AG04449 (cell line): ENCODE measurements around the gene ADCY7.

Experiments
- CTCF ChIA-PET: fragments of 350-600 bp; formaldehyde crosslinking; extraction: SDS; loops from one replicate; lab custom pipeline; 2021; ENCODE audit warnings: antibody characterized with exemption; lab: Yijun Ruan, JAX
- POLR2A ChIA-PET: fragments of 400-600, 350-600 bp; formaldehyde crosslinking; extraction: SDS; loops from one replicate; lab custom pipeline; 2020; ENCODE audit warnings: antibody characterized with exemption, inconsistent platforms; lab: Yijun Ruan, JAX
- DNase-seq: peaks from one replicate; pipeline ENCODE4 v3.0.0-alpha.2; 2010; ENCODE audit warnings: low read depth, low spot score
- H3K4me3 ChIP-seq: 2 replicates; pipeline ENCODE4 v1.5.1; 2011; ENCODE audit warnings: low read depth, mild to moderate bottlenecking, control low read depth, low read length
- TF ChIP-seq, protein P1 (sequence below): IDR thresholded peaks from one replicate; pipeline ENCODE4 v1.5.1; 2011; ENCODE audit warnings: mild to moderate bottlenecking, moderate library complexity, low read length, control low read depth, inconsistent platforms; ENCODE audit not compliant: insufficient read depth; ENCODE audit errors: missing control alignments

Gene ADCY7

DNA sequence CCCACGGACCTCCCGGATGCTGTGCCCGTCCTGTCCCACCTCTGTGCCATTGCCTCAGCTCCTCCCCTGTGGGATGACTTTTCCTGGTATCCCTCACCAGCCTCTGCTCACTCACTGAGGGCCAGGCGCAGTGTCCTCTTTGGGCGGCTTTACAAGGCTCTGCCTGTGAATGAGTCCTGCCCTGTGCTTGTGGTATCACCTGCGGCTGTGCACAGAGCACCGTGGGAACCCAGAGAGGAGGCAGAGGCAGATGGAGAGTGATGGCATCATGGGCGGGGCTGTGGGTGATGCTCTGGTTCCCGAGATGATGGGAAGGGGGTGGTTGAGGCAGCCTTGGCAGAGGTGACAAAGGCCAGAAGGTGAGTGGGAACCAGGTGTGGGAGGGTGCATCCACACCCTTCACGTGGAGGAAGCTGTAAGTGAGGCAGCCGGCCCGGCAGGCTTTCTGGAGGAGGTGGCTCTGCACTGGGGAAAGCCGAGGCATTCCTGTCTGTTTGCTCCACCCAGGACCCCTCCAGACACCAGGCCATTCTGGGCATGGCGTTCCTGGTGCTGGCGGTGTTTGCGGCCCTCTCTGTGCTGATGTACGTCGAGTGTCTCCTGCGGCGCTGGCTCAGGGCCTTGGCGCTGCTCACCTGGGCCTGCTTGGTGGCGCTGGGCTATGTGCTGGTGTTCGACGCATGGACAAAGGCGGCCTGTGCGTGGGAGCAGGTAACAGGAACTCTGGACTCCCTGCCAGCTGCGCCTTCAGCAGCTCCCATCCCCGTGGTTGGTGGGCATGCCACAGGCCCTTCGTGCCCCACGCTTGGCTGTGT lies 23.8 kb downstream of the ADCY7 start:
- no peak overlapping the region for H3K4me3 ChIP-seq
- no peak for DNase-seq
- ChIA-PET CTCF (interaction anchor here (0.9 kb wide), 1 partner anchor 265 kb away, joined by 4 read pairs; the partner anchor contains the start of gene CNEP1R1), POLR2A (no interaction called here)
- TF ChIP-seq, protein P1, sequence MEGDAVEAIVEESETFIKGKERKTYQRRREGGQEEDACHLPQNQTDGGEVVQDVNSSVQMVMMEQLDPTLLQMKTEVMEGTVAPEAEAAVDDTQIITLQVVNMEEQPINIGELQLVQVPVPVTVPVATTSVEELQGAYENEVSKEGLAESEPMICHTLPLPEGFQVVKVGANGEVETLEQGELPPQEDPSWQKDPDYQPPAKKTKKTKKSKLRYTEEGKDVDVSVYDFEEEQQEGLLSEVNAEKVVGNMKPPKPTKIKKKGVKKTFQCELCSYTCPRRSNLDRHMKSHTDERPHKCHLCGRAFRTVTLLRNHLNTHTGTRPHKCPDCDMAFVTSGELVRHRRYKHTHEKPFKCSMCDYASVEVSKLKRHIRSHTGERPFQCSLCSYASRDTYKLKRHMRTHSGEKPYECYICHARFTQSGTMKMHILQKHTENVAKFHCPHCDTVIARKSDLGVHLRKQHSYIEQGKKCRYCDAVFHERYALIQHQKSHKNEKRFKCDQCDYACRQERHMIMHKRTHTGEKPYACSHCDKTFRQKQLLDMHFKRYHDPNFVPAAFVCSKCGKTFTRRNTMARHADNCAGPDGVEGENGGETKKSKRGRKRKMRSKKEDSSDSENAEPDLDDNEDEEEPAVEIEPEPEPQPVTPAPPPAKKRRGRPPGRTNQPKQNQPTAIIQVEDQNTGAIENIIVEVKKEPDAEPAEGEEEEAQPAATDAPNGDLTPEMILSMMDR = no peak

DNA sequence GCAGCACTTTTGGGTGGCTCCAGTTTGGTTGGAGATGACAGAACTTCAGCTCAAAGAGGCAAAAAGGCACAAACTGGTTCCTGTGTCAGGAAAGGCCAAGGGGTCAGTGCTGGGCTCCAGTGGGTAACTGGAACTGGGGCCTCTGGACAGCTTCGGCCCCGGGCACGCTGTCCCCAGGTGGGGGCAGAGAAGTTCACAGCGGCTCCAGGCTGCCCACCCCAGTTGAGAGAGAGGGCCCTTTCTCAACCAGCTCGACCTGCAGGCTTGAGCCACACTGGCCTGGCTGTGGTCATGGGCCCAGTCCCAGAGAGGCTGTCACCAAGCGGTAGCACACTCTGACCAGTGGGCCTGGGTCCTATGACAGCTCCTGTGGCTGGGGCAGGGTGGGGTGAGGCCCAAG lies 24.5 kb downstream of the ADCY7 start:
- no peak for DNase-seq
- no peak overlapping the region for H3K4me3 ChIP-seq
- ChIA-PET POLR2A (no interaction called here), CTCF (interaction anchor here (0.9 kb wide), 1 partner anchor 266 kb away, joined by 4 read pairs; the partner anchor contains the start of gene CNEP1R1)
- TF ChIP-seq, protein P1 = no peak

DNA sequence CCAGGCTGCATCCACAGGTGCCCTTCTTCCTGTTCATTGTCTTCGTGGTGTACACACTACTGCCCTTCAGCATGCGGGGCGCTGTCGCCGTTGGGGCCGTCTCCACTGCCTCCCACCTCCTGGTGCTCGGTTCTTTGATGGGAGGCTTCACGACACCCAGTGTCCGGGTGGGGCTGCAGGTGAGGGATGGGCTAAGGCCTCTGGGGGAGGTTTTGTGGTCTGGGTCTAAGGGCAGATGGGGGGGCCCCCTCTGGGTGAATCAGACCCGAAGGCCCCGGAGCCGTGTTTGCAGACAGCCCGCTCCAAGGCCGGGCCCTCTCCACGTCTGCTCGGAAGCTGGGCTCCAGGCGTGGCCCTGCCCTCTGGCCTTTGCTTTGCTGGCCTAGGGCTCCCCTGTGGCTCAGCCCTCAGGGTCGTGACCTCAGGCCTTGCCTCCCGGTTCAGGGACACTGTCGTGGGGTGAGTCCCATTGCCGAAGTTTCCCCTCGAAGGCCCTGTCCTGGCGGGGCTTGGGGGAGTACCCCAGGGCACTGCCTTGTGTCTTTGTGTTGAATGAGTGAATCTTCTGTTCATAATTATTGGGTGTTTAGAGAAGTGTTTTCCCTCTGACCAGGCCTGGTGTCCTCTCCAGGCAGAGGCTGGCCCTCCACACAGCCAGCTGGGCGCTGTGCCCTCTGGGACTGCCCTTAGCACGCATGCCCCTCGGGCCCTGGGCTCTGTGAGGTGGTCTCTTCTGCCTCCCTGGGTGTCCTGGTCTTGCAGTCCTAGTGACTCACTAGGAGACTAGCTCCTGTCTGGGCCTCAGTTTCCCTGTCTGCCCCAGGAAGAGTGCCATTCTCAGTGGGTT lies 25.6 kb downstream of the ADCY7 start:
- DNase-seq = no peak
- TF ChIP-seq, protein P1 = no peak
- no peak overlapping the region for H3K4me3 ChIP-seq
- ChIA-PET CTCF (interaction anchor here (1.2 kb wide), 1 partner anchor 9 kb away, joined by 4 read pairs; no protein-coding TSS in a partner anchor), POLR2A (no interaction called here)

DNA sequence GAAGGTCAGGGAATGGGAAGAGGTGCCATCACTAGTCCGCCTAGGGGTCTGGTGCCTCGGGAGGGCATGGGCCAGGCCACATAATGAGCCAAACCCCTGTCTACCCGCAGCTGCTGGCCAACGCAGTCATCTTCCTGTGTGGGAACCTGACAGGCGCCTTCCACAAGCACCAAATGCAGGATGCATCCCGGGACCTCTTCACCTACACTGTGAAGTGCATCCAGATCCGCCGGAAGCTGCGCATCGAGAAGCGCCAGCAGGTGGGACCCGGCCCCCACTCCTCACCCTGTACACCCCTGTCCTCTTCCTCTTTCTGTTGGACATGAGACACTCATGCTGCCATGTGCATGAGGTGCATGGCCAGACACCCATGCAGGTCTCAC lies 26.2 kb downstream of the ADCY7 start:
- POLR2A ChIA-PET = no interaction called here
- TF ChIP-seq, protein P1 = no peak
- no peak overlapping the region for H3K4me3 ChIP-seq
- CTCF ChIA-PET = interaction anchor here (1.2 kb wide), 1 partner anchor 9 kb away, joined by 4 read pairs; no protein-coding TSS in a partner anchor
- no peak for DNase-seq

DNA sequence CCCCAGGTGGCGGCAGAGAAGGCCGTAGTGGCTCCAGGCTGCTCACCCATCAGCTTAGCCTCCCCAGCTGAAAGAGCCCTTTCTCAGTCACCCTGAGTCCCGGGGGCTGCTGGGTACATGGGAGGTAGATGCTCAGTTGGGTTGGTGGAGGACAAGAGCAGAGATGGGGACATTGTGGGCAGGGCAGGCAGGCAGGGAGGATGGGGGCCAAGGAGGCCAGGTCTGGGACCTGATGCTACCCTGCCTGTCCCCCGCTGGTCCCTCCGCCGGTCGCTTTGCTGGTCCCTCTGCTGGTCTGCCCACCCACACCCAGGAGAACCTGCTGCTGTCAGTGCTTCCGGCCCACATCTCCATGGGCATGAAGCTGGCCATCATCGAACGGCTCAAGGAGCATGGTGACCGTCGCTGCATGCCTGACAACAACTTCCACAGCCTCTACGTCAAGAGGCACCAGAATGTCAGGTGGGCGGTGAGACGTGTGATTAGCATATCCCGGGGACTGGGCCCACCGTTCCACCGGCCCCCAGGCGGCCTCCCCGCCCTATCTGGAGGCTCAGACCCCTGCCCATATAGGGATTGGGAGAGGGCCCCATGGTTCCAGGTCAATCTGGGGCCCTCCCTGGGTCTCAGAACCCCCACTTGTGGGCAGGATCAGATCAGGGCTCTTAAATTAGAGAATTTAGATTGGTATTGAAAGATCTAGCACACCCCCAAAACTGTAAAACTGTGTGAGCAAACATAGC lies 26.9 kb downstream of the ADCY7 start:
- H3K4me3 ChIP-seq = no peak overlapping the region
- TF ChIP-seq, protein P1 = no peak
- POLR2A ChIA-PET = no interaction called here
- CTCF ChIA-PET = interaction anchor here (1.2 to 1.8 kb wide), 2 partner anchors 8 to 12 kb away, joined by 4 read pairs; no protein-coding TSS in a partner anchor
- no peak for DNase-seq
